Measurements from ENCODE around the gene INO80C. TPM values are rescaled to one million over a fixed set of nuclear protein-coding genes. Genes with fewer than 3 reads are reported as not detected.

INO80C gene
- total and polyA plus RNA-seq, 7 donors: 3.7 to 44.9 (median 25.5) TPM

GRCh38 chr18:35533916-35534405 is 36.2 kb upstream of the INO80C start:
- no peaks in the 10 kb centered on the region for H3K4me1 ChIP-seq
- no peak overlapping the region for H3K27ac ChIP-seq
- intact Hi-C loops (cut with DNase I): loop anchor here (5.0 kb wide), 1 partner anchor 43 kb away; no protein-coding TSS in a partner anchor
- no peak for TF ChIP-seq EP300 (IDR thresholded peaks at IDR 0.05)
- no peak overlapping the region for H3K4me3 ChIP-seq
- H3K9me3 ChIP-seq: peaks cover 0 to 3% (median 0%) of the 10 kb centered on the region in 4 donors
- H3K36me3 ChIP-seq: no peaks in the 10 kb centered on the region
- 96 to 97% methylated on average over 2 of the region's 2 CpGs for WGBS, 2 donors
- DNase-seq: no peak
- H3K27me3 ChIP-seq: no peaks in the 10 kb centered on the region

- WGBS, 2 donors: 77 to 80% methylated on average over 4 of the region's 4 CpGs
- no peak for TF ChIP-seq POLR2A (IDR thresholded peaks at IDR 0.05)
- TF ChIP-seq POLR2AphosphoS5 (IDR thresholded peaks at IDR 0.05): no peak
- no peak for TF ChIP-seq CTCF (IDR thresholded peaks at IDR 0.05)
- no peak for TF ChIP-seq EP300 (IDR thresholded peaks at IDR 0.05)
- Histone ChIP-seq H3K4me1 (peaks cover 0 to 17% (median 11%) of the 10 kb centered on the region in 4 donors), H3K36me3 (no peaks in the 10 kb centered on the region), H3K27ac (no peak overlapping the region), H3K4me3 (no peak overlapping the region), H3K9me3 (no peaks in the 10 kb centered on the region), H3K27me3 (no peaks in the 10 kb centered on the region)
- intact Hi-C loops (cut with DNase I): no loop called here
- no peak for DNase-seq
Measured at GRCh38 chr18:35528749-35529274, 31.1 kb upstream of the INO80C start.

GRCh38 chr18:35526495-35527059 is 28.8 kb upstream of the INO80C start:
- Histone ChIP-seq H3K4me3 (peak overlapping the region in 1 of 4 donors; percentile 15), H3K9me3 (no peaks in the 10 kb centered on the region), H3K27me3 (no peaks in the 10 kb centered on the region), H3K36me3 (no peaks in the 10 kb centered on the region), H3K27ac (peak overlapping the region in 2 of 4 donors; percentile 46 to 51), H3K4me1 (peaks cover 0 to 17% (median 11%) of the 10 kb centered on the region in 4 donors)
- intact Hi-C loops (cut with DNase I): no loop called here
- no peak for DNase-seq
- TF ChIP-seq POLR2A (IDR thresholded peaks at IDR 0.05) (no peak), CTCF (IDR thresholded peaks at IDR 0.05) (no peak), EP300 (IDR thresholded peaks at IDR 0.05) (no peak), POLR2AphosphoS5 (IDR thresholded peaks at IDR 0.05) (no peak)
- 29 to 55% methylated on average over 5 of the region's 5 CpGs for WGBS, 2 donors

GRCh38 chr18:35525795-35526494 is 28.2 kb upstream of the INO80C start:
- Histone ChIP-seq H3K27ac (peak overlapping the region in 2 of 4 donors; percentile 46 to 51), H3K36me3 (no peaks in the 10 kb centered on the region), H3K4me3 (peak overlapping the region in 1 of 4 donors; percentile 15), H3K4me1 (peaks cover 0 to 17% (median 11%) of the 10 kb centered on the region in 4 donors), H3K27me3 (no peaks in the 10 kb centered on the region), H3K9me3 (no peaks in the 10 kb centered on the region)
- 44 to 70% methylated on average over 9 of the region's 9 CpGs for WGBS, 2 donors
- intact Hi-C loops (cut with DNase I): no loop called here
- no peak for DNase-seq
- TF ChIP-seq CTCF (IDR thresholded peaks at IDR 0.05): no peak
- TF ChIP-seq POLR2A (IDR thresholded peaks at IDR 0.05): no peak
- no peak for TF ChIP-seq EP300 (IDR thresholded peaks at IDR 0.05)

- no peak for DNase-seq
- H3K27ac ChIP-seq: no peak overlapping the region
- no peaks in the 10 kb centered on the region for H3K27me3 ChIP-seq
- no peaks in the 10 kb centered on the region for H3K9me3 ChIP-seq
- TF ChIP-seq POLR2AphosphoS5 (IDR thresholded peaks at IDR 0.05): no peak
- TF ChIP-seq EP300 (IDR thresholded peaks at IDR 0.05): no peak
- TF ChIP-seq POLR2A (IDR thresholded peaks at IDR 0.05): no peak
- TF ChIP-seq CTCF (IDR thresholded peaks at IDR 0.05): no peak
- no peak overlapping the region for H3K4me3 ChIP-seq
- 79 to 87% methylated on average over 5 of the region's 5 CpGs for WGBS, 2 donors
- H3K4me1 ChIP-seq: peaks cover 0 to 17% (median 11%) of the 10 kb centered on the region in 4 donors
- no peaks in the 10 kb centered on the region for H3K36me3 ChIP-seq
- intact Hi-C loops (cut with DNase I): no loop called here
Measured at GRCh38 chr18:35524226-35524625, 26.5 kb upstream of the INO80C start.

Measured in sigmoid colon (tissue), 7 donors.